Measurements from ENCODE around the gene NPL.

The NPL gene

GRCh38 chr1:182861994-182862393 lies 72.4 kb downstream of the NPL start:
- DNase-seq (ENCODE audit: low read depth in 2 of 2, low spot score in 1 of 2), result no peak

GRCh38 chr1:182862827-182863226 lies 73.3 kb downstream of the NPL start:
- no peak for DNase-seq (ENCODE audit: low read depth in 2 of 2, low spot score in 1 of 2)

- no peak for DNase-seq (ENCODE audit: low read depth in 2 of 2, low spot score in 1 of 2)
Observed at GRCh38 chr1:182863940-182864339, 74.4 kb downstream of the NPL start.

GRCh38 chr1:182867861-182868260 lies 78.3 kb downstream of the NPL start:
- DNase-seq (ENCODE audit: low read depth in 2 of 2, low spot score in 1 of 2), result no peak

- DNase-seq (ENCODE audit: low read depth in 2 of 2, low spot score in 1 of 2), result no peak
Observed at GRCh38 chr1:182869241-182869666, 79.7 kb downstream of the NPL start.

- no peak for DNase-seq (ENCODE audit: low read depth in 2 of 2, low spot score in 1 of 2)
Observed at GRCh38 chr1:182872881-182873280, 83.3 kb downstream of the NPL start.

GRCh38 chr1:182875889-182876288 lies 86.3 kb downstream of the NPL start:
- DNase-seq (ENCODE audit: low read depth in 2 of 2, low spot score in 1 of 2), result no peak

GRCh38 chr1:182877331-182877730 lies 87.8 kb downstream of the NPL start:
- no peak for DNase-seq (ENCODE audit: low read depth in 2 of 2, low spot score in 1 of 2)

GRCh38 chr1:182877842-182878241 lies 88.3 kb downstream of the NPL start:
- no peak for DNase-seq (ENCODE audit: low read depth in 2 of 2, low spot score in 1 of 2)
